K562 (cell line): ENCODE measurements around the gene MRPS18B. TPM values are rescaled to one million over a fixed set of nuclear protein-coding genes. Genes with fewer than 3 reads are reported as not detected.
A peak's percentile ranks its signal among the peaks of the same experiment; 100 is the strongest.

ENCODE experiments used
- ATAC-seq: fragments of 200-7000 bp; cut with Tn5 transposase; 3 replicates; pipeline ENCODE4 v1.9.1; 2020; ENCODE audit warnings: moderate library complexity
- BruUV-seq: library from RNA; stranded (reverse); fragments of 400-500 nt; replicated peaks from 2 replicates; lab custom pipeline; 2021; lab: Mats Ljungman, UMichigan
- CTCF ChIA-PET: fragments of 300-600 bp; formaldehyde crosslinking; extraction: SDS; loops from one replicate; lab custom pipeline; 2021; ENCODE audit warnings: low intra/inter-chr PET ratio; lab: Yijun Ruan, JAX
- POLR2A ChIA-PET: fragments of 300-600, 350-650 bp; sonication (Branson Sonifier 250); formaldehyde crosslinking; extraction: SDS; loops from one replicate; lab custom pipeline; 2021; ENCODE audit warnings: antibody characterized with exemption, inconsistent platforms; lab: Yijun Ruan, JAX
- DNase-seq, 4 experiments: peaks; one replicate each; pipeline versions ENCODE4 v3.0.0 to v3.0.0-alpha.2; 2011 to 2018; ENCODE audit warnings: low spot score in 3 of 4, mixed read lengths in 3 of 4; ENCODE audit errors: extremely low read depth in 1 of 4
- FAIRE-seq: peaks from 2 replicates; lab custom pipeline; 2011; peaks lifted over from hg19 to GRCh38; lab: Jason Lieb, UNC
- H2AFZ ChIP-seq: 2 replicates; pipeline ENCODE4 v1.6.0; 2011; ENCODE audit warnings: low read depth, low read length, control low read depth, inconsistent platforms
- H3K27ac ChIP-seq: fragments of 200-600 bp; 3 replicates; pipeline ENCODE4 v1.8.0; 2011; ENCODE audit warnings: low read depth, mild to moderate bottlenecking, control low read depth, inconsistent platforms, low read length, moderate library complexity, mixed read lengths; ENCODE audit errors: extremely low read depth
- H3K27me3 ChIP-seq, 2 experiments: fragments of 300-600 bp in 1 of 2; 2 replicates in 1 of 2; 3 replicates in 1 of 2; pipeline versions ENCODE4 v1.6.0 to v1.8.0; 2011; ENCODE audit warnings: inconsistent platforms in 2 of 2, low read length in 2 of 2, mild to moderate bottlenecking in 1 of 2, mixed read lengths in 1 of 2, moderate library complexity in 1 of 2; ENCODE audit not compliant: control insufficient read depth in 2 of 2, insufficient read depth in 2 of 2
- H3K36me3 ChIP-seq: fragments of 300-600 bp; 3 replicates; pipeline ENCODE4 v1.8.0; 2011; ENCODE audit warnings: mild to moderate bottlenecking, low read length, inconsistent platforms; ENCODE audit not compliant: control insufficient read depth, insufficient read depth
- H3K4me1 ChIP-seq, 2 experiments: fragments of 200-600 bp in 1 of 2; replicated peaks in 1 of 2; 2 replicates in 1 of 2; 3 replicates in 1 of 2; pipeline versions ENCODE4 v1.5.1 to v1.8.0; 2011; ENCODE audit warnings: inconsistent platforms in 2 of 2, low read length in 2 of 2, mild to moderate bottlenecking in 1 of 2, mixed read lengths in 1 of 2, moderate library complexity in 1 of 2; ENCODE audit not compliant: control insufficient read depth in 2 of 2, insufficient read depth in 2 of 2
- H3K4me2 ChIP-seq: 2 replicates; pipeline ENCODE4 v1.6.1; 2011; ENCODE audit warnings: low read length, control low read depth, inconsistent platforms, mixed read lengths; ENCODE audit not compliant: insufficient read depth
- H3K4me3 ChIP-seq: fragments of 200-600 bp; sonication (generic), shearing (Covaris generic); 2 replicates; pipeline ENCODE4 v1.5.1; 2016; ENCODE audit warnings: control low read depth, inconsistent platforms
- H3K79me2 ChIP-seq: fragments of 200-600 bp; 3 replicates; pipeline ENCODE4 v1.8.0; 2011; ENCODE audit warnings: low read length, inconsistent platforms; ENCODE audit not compliant: control insufficient read depth, insufficient read depth
- H3K9ac ChIP-seq, 2 experiments: 2 replicates each; pipeline versions ENCODE4 v1.6.0 to v1.6.1; 2011; ENCODE audit warnings: low read depth in 2 of 2, low read length in 2 of 2, control low read depth in 1 of 2, inconsistent platforms in 1 of 2, mild to moderate bottlenecking in 1 of 2, mixed read lengths in 1 of 2; ENCODE audit not compliant: insufficient read depth in 1 of 2
- H3K9me1 ChIP-seq: one replicate; pipeline ENCODE4 v1.6.0; 2011; ENCODE audit warnings: inconsistent platforms, mild to moderate bottlenecking, low read length, moderate library complexity; ENCODE audit not compliant: control insufficient read depth, insufficient read depth
- H3K9me3 ChIP-seq: replicated peaks from 2 replicates; pipeline ENCODE4 v1.5.1; 2011; ENCODE audit warnings: low read depth, low read length, inconsistent platforms; ENCODE audit not compliant: control insufficient read depth, insufficient read depth
- H4K20me1 ChIP-seq: replicated peaks from 2 replicates; pipeline ENCODE4 v1.6.1; 2011; ENCODE audit warnings: low read length, inconsistent platforms, mixed read lengths; ENCODE audit not compliant: control insufficient read depth, insufficient read depth
- CBFA2T2 ChIP-seq: fragments of 450-650 bp; conservative IDR thresholded peaks from 2 replicates; pipeline ENCODE4 v1.6.1; 2017; ENCODE audit warnings: mild to moderate bottlenecking
- DNMT1 ChIP-seq: fragments of 450-650 bp; IDR thresholded peaks from 2 replicates; pipeline ENCODE4 v1.6.1; 2016; ENCODE audit warnings: antibody characterized with exemption, mild to moderate bottlenecking
- DPF2 ChIP-seq: fragments of 450-650 bp; IDR thresholded peaks from 2 replicates; pipeline ENCODE4 v1.6.1; 2016
- GABPA ChIP-seq: fragments of 200-800 bp; sonication (Bioruptor generic); conservative IDR thresholded peaks from 2 replicates; pipeline ENCODE4 v1.6.1; 2016; ENCODE audit warnings: low read depth, missing genetic modification characterization, missing compliant biosample characterization
- PHB2 ChIP-seq: fragments of 450-650 bp; IDR thresholded peaks from 2 replicates; pipeline ENCODE4 v1.6.1; 2017; ENCODE audit warnings: low read depth
- PKNOX1 ChIP-seq: fragments of 450-650 bp; IDR thresholded peaks from 2 replicates; pipeline ENCODE4 v1.6.1; 2016
- YY1 ChIP-seq, 3 experiments: IDR thresholded peaks; 2 replicates each; pipeline ENCODE4 v1.6.1; 2011; ENCODE audit warnings: low read length in 2 of 3, mild to moderate bottlenecking in 2 of 3, moderate library complexity in 2 of 3, borderline replicate concordance in 1 of 3, control low read depth in 1 of 3, low read depth in 1 of 3; ENCODE audit not compliant: insufficient read depth in 3 of 3, insufficient replicate concordance in 2 of 3, control insufficient read depth in 1 of 3, insufficient read length in 1 of 3; ENCODE audit errors: extremely low read depth in 1 of 3
- ZNF263 ChIP-seq: sonication (generic); formaldehyde crosslinking; IDR thresholded peaks from 2 replicates; pipeline ENCODE4 v1.8.0; 2022; ENCODE audit warnings: mild to moderate bottlenecking, missing genetic modification reagents, borderline replicate concordance
- ZNF354B ChIP-seq: fragments of 250-450 bp; sonication (Bioruptor Pico); IDR thresholded peaks from 2 replicates; pipeline ENCODE4 v1.4.0; 2020
- ZNF407 ChIP-seq: fragments of 450-650 bp; IDR thresholded peaks from 2 replicates; pipeline ENCODE4 v1.6.1; 2016; ENCODE audit warnings: low read depth
- ZNF77 ChIP-seq: fragments of 250-450 bp; sonication (Bioruptor Pico); IDR thresholded peaks from 2 replicates; pipeline ENCODE4 v1.5.0; 2020
- WGBS: fragments of 100-300 bp; shearing (Covaris generic); methylation state at CpG from one replicate; pipeline ENCODE4 v1.1.6; 2016; ENCODE audit warnings: low coverage, mixed read lengths; ENCODE audit not compliant: insufficient coverage; ENCODE audit errors: missing lambda C conversion rate; 5-methylcytosine and 5-hydroxymethylcytosine counted together
- in situ Hi-C: fragments of 300-500 bp; cut with MboI; formaldehyde crosslinking; loops from 4 replicates; pipeline ENCODE4 v1.15.0; 2018; ENCODE audit warnings: inconsistent platforms, mixed read lengths
- intact Hi-C: fragments of 100-400 bp; cut with micrococcal nuclease; formaldehyde crosslinking; loops from 2 replicates; pipeline ENCODE4 v1.14.2; 2022
- polyA plus RNA-seq, 8 experiments: library from polyadenylated mRNA; depleted of rRNA in 4 of 8; stranded (reverse) in 5 of 8; unstranded in 3 of 8; fragments of >200 nt; fragmentation: Nextera tagmentation in 2 of 8; fragmentation: Illumina TruSeq in 1 of 8; extraction: Ambion mirVana in 2 of 8; extraction: Trizol in 1 of 8; gene quantifications; 2 replicates each; pipeline versions ENCODE4 v1.2.1 to v1.2.3, GENCODE V29; 2011 to 2014; ENCODE audit warnings: inconsistent platforms in 1 of 8, missing spikeins in 1 of 8
- total RNA-seq, 7 experiments: library from RNA; depleted of rRNA in 6 of 7; stranded (reverse); fragments of >200 nt in 6 of 7; fragmentation: Illumina TruSeq in 2 of 7; extraction: Trizol in 2 of 7; gene quantifications; 2 replicates each; pipeline versions ENCODE4 v1.2.1 to v1.2.3, GENCODE V29; 2011 to 2021; ENCODE audit warnings: low replicate concordance in 1 of 7

MRPS18B gene
- total and polyA plus RNA-seq, 9 of the 15 experiments (the other 6 are each of a cell fraction or from before 2014, with no cell fraction given), result 132 to 383 (median 178) TPM

- TF ChIP-seq PKNOX1, result peak; percentile 77
Measured at GRCh38 chr6:30571075-30571761, 46.4 kb upstream of the MRPS18B start, which contains the start of gene ABCF1 (continued).

DNA sequence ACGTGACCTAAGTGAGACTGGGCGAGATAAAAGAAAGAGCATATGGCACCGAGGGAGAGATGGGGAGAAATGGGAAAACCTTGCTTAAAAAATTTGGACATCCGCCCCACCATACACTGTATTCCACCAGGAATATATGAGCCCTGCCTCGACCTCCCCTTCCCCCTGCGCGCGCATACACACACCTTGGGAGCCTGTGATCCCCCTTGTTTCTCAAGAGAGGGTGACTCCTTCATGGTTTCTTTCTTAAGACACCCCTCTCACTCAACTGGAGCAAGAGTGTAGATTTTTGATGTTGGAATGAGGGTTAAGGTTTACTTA is 45.9 kb upstream of the MRPS18B start:
- WGBS, result under 1% methylated on average over 8 of the region's 8 CpGs
- Histone ChIP-seq H3K4me2 (peak overlapping the region; percentile 90), H3K9ac (peak overlapping the region; percentile 84 to 93), H3K27me3 (no peaks in the 10 kb centered on the region), H4K20me1 (peaks cover 12% of the 10 kb centered on the region; the same call in 1 of the 2 replicates), H3K27ac (peak overlapping the region; percentile 92), H3K36me3 (peaks cover 52% of the 10 kb centered on the region), H3K79me2 (peaks cover 70% of the 10 kb centered on the region), H3K9me1 (peaks cover 10% of the 10 kb centered on the region), H2AFZ (peak overlapping the region; percentile 97), H3K9me3 (no peaks in the 10 kb centered on the region), H3K4me1 (peaks cover 24 to 35% of the 10 kb centered on the region in 2 experiments; a peak in 4 of 5 replicates), H3K4me3 (peak overlapping the region; percentile 67)
- TSS peak; percentile 76 for BruUV-seq
- in situ Hi-C loops, result no loop called here
- FAIRE-seq, result no peak
- POLR2A ChIA-PET, result interaction anchor here (0.5 to 3.2 kb wide), 9 partner anchors 9 to 830 kb away, joined by 3 to 38 read pairs (median 10); partner anchors contain the start of genes GNL1 and PRR3
- CTCF ChIA-PET, result no interaction called here
- no peak for ATAC-seq
- DNase-seq, result no peak
- intact Hi-C loops, result loop anchor here (1.0 kb wide), 1 partner anchor 14 kb away; the partner anchor contains the start of gene PRR3
- 0 out of 2 replicates have a peak, but pooled peaks have one; percentile 8 for TF ChIP-seq ZNF263 (CRISPR knock-in tag)
- TF ChIP-seq PHB2, result no peak; the same call in 1 of the 2 replicates
- TF ChIP-seq ZNF354B (CRISPR knock-in tag), result no peak
- peak; percentile 39; the same call in 1 of the 2 replicates for TF ChIP-seq ZNF407
- 0 out of 2 replicates have a peak, but pooled peaks have one; percentile 49 for TF ChIP-seq GABPA (tag)
- no peak for TF ChIP-seq ZNF77 (CRISPR knock-in tag)
- TF ChIP-seq YY1 (IDR thresholded peaks at IDR 0.05; ENCODE audit: borderline replicate concordance in 1 of 3, control insufficient read depth in 1 of 3, extremely low read depth in 1 of 3, insufficient read depth in 3 of 3, insufficient read length in 1 of 3, insufficient replicate concordance in 2 of 3, low read depth in 1 of 3, low read length in 2 of 3), result no peak
- peak; percentile 51; the same call in 1 of the 2 replicates for TF ChIP-seq DPF2
- TF ChIP-seq CBFA2T2, result 0 out of 2 replicates have a peak, but pooled peaks have one; percentile 41
- TF ChIP-seq DNMT1, result 0 out of 2 replicates have a peak, but pooled peaks have one; percentile 81
